Stimulated activated CD4-positive, alpha-beta T cell treated with anti-CD3 and anti-CD28 coated beads, Interleukin-1b, Interleukin-23, amount 100 ng/mL, for 1 hour (primary cell): ENCODE results near the gene AKR1C1.
"Not testable (repeated sequence)": the region's sequence is repeated elsewhere in the genome, so short reads cannot be mapped to it uniquely, and the experiment has no call there.

Experiments
- DNase-seq, 2 donors: peaks; one replicate each; pipeline ENCODE4 v3.0.0-alpha.2; 2020; ENCODE audit warnings: low read depth in 2 of 2

Gene AKR1C1

GRCh38 chr10:4983615-4984216 lies 20.5 kb downstream of the AKR1C1 start:
- no peak for DNase-seq

- DNase-seq, result no peak
These were observed 21.0 kb downstream of the AKR1C1 start for GRCh38 chr10:4984223-4984622.

GRCh38 chr10:4984971-4985594 lies 21.9 kb downstream of the AKR1C1 start:
- DNase-seq, result no peak

- DNase-seq, result not testable (repeated sequence)
These were observed 24.9 kb downstream of the AKR1C1 start for GRCh38 chr10:4988000-4988641.

GRCh38 chr10:4990217-4990616 lies 27.0 kb downstream of the AKR1C1 start:
- DNase-seq, result no peak

GRCh38 chr10:4991463-4991862 lies 28.2 kb downstream of the AKR1C1 start:
- not testable (repeated sequence) for DNase-seq

- DNase-seq, result not testable (repeated sequence)
These were observed 29.3 kb downstream of the AKR1C1 start for GRCh38 chr10:4992564-4992963.

- DNase-seq, result not testable (repeated sequence)
These were observed 31.0 kb downstream of the AKR1C1 start for GRCh38 chr10:4994260-4994659.

GRCh38 chr10:4998671-4999070 lies 35.5 kb downstream of the AKR1C1 start:
- DNase-seq, result no peak

GRCh38 chr10:5002013-5002727 lies 39.0 kb downstream of the AKR1C1 start:
- DNase-seq, result no peak

GRCh38 chr10:5003127-5004029 lies 40.2 kb downstream of the AKR1C1 start, which contains the start of gene AKR1C2:
Gene AKR1C2 (minus strand): TSS chr10:5003857. CDS start chr10:5003835, 22 bp downstream.
- DNase-seq, result not testable (repeated sequence)

- DNase-seq, result not testable (repeated sequence)
These were observed 40.8 kb downstream of the AKR1C1 start for GRCh38 chr10:5004030-5004385.

GRCh38 chr10:5004501-5004900 lies 41.3 kb downstream of the AKR1C1 start:
- DNase-seq, result not testable (repeated sequence)

- not testable (repeated sequence) for DNase-seq
These were observed 45.8 kb downstream of the AKR1C1 start for GRCh38 chr10:5008857-5009548.

- not testable (repeated sequence) for DNase-seq
These were observed 46.8 kb downstream of the AKR1C1 start for GRCh38 chr10:5010043-5010442.

- not testable (repeated sequence) for DNase-seq
These were observed 48.2 kb downstream of the AKR1C1 start for GRCh38 chr10:5011392-5011791.

- no peak for DNase-seq
These were observed 49.4 kb downstream of the AKR1C1 start for GRCh38 chr10:5012595-5012994.

GRCh38 chr10:5013385-5013784 lies 50.2 kb downstream of the AKR1C1 start:
- DNase-seq, result no peak

GRCh38 chr10:5014200-5014910 lies 51.1 kb downstream of the AKR1C1 start:
- not testable (repeated sequence) for DNase-seq

GRCh38 chr10:5014936-5015335 lies 51.7 kb downstream of the AKR1C1 start:
- DNase-seq, result no peak
